Activated naive CD8-positive, alpha-beta T cell (primary cell): ENCODE measurements around the gene SORCS2.

ENCODE experiments used
- H3K27ac Mint-ChIP-seq: one replicate; pipeline ENCODE4 v1.8.0; 2021; ENCODE audit warnings: mixed read lengths
- H3K27me3 Mint-ChIP-seq: one replicate; pipeline ENCODE4 v1.8.0; 2021; ENCODE audit warnings: mixed read lengths
- H3K36me3 Mint-ChIP-seq: one replicate; pipeline ENCODE4 v1.8.0; 2021; ENCODE audit warnings: mixed read lengths
- H3K4me1 Mint-ChIP-seq: one replicate; pipeline ENCODE4 v1.8.0; 2021; ENCODE audit warnings: low read depth, mixed read lengths
- H3K4me3 Mint-ChIP-seq: one replicate; pipeline ENCODE4 v1.8.0; 2021; ENCODE audit warnings: mild to moderate bottlenecking, mixed read lengths
- H3K9me3 Mint-ChIP-seq: one replicate; pipeline ENCODE4 v1.8.0; 2021; ENCODE audit warnings: low read depth, mixed read lengths

The SORCS2 gene

GRCh38 chr4:7278071-7278765, 85.9 kb downstream of the SORCS2 start:
- no peak overlapping the region for H3K4me3 Mint-ChIP-seq
- no peaks in the 10 kb centered on the region for H3K36me3 Mint-ChIP-seq
- H3K27me3 Mint-ChIP-seq: no peaks in the 10 kb centered on the region
- H3K27ac Mint-ChIP-seq: no peak overlapping the region
- H3K9me3 Mint-ChIP-seq: no peaks in the 10 kb centered on the region
- H3K4me1 Mint-ChIP-seq: no peaks in the 10 kb centered on the region

- Mint-ChIP-seq H3K4me1 (no peaks in the 10 kb centered on the region), H3K4me3 (no peak overlapping the region)
Observed at GRCh38 chr4:7278981-7279380, 86.6 kb downstream of the SORCS2 start.

GRCh38 chr4:7279902-7280301, 87.6 kb downstream of the SORCS2 start:
- Mint-ChIP-seq H3K27me3 (no peaks in the 10 kb centered on the region), H3K4me1 (no peaks in the 10 kb centered on the region), H3K4me3 (no peak overlapping the region), H3K9me3 (no peaks in the 10 kb centered on the region), H3K27ac (no peak overlapping the region), H3K36me3 (no peaks in the 10 kb centered on the region)

More at GRCh38 chr4:7278981-7279380, 86.6 kb downstream of the SORCS2 start:
- H3K27ac Mint-ChIP-seq: no peak overlapping the region
- H3K36me3 Mint-ChIP-seq: no peaks in the 10 kb centered on the region
- H3K9me3 Mint-ChIP-seq: no peaks in the 10 kb centered on the region
- H3K27me3 Mint-ChIP-seq: no peaks in the 10 kb centered on the region

GRCh38 chr4:7280926-7281690, 88.8 kb downstream of the SORCS2 start:
- no peaks in the 10 kb centered on the region for H3K4me1 Mint-ChIP-seq

GRCh38 chr4:7281691-7282665, 89.6 kb downstream of the SORCS2 start:
- no peaks in the 10 kb centered on the region for H3K9me3 Mint-ChIP-seq
- no peak overlapping the region for H3K27ac Mint-ChIP-seq
- H3K4me3 Mint-ChIP-seq: no peak overlapping the region
- H3K27me3 Mint-ChIP-seq: peaks cover 2% of the 10 kb centered on the region
- no peaks in the 10 kb centered on the region for H3K36me3 Mint-ChIP-seq
- no peaks in the 10 kb centered on the region for H3K4me1 Mint-ChIP-seq

More at GRCh38 chr4:7280926-7281690, 88.8 kb downstream of the SORCS2 start:
- Mint-ChIP-seq H3K36me3 (no peaks in the 10 kb centered on the region), H3K4me3 (no peak overlapping the region), H3K27ac (no peak overlapping the region), H3K9me3 (no peaks in the 10 kb centered on the region), H3K27me3 (no peaks in the 10 kb centered on the region)

GRCh38 chr4:7282786-7283440, 90.6 kb downstream of the SORCS2 start:
- Mint-ChIP-seq H3K9me3 (no peaks in the 10 kb centered on the region), H3K4me3 (no peak overlapping the region), H3K27me3 (peaks cover 2% of the 10 kb centered on the region), H3K36me3 (no peaks in the 10 kb centered on the region), H3K4me1 (no peaks in the 10 kb centered on the region), H3K27ac (no peak overlapping the region)

GRCh38 chr4:7285244-7286094, 93.1 kb downstream of the SORCS2 start:
- H3K36me3 Mint-ChIP-seq: no peaks in the 10 kb centered on the region
- H3K9me3 Mint-ChIP-seq: no peaks in the 10 kb centered on the region
- no peak overlapping the region for H3K4me3 Mint-ChIP-seq
- no peak overlapping the region for H3K27ac Mint-ChIP-seq
- peaks cover 2% of the 10 kb centered on the region for H3K27me3 Mint-ChIP-seq
- no peaks in the 10 kb centered on the region for H3K4me1 Mint-ChIP-seq

- H3K27ac Mint-ChIP-seq: no peak overlapping the region
Observed at GRCh38 chr4:7286170-7286569, 93.8 kb downstream of the SORCS2 start.

GRCh38 chr4:7286798-7287197, 94.5 kb downstream of the SORCS2 start:
- H3K36me3 Mint-ChIP-seq: no peaks in the 10 kb centered on the region
- no peak overlapping the region for H3K27ac Mint-ChIP-seq
- H3K4me1 Mint-ChIP-seq: no peaks in the 10 kb centered on the region
- H3K9me3 Mint-ChIP-seq: no peaks in the 10 kb centered on the region
- no peak overlapping the region for H3K4me3 Mint-ChIP-seq
- peaks cover 2% of the 10 kb centered on the region for H3K27me3 Mint-ChIP-seq

More at GRCh38 chr4:7286170-7286569, 93.8 kb downstream of the SORCS2 start:
- Mint-ChIP-seq H3K9me3 (no peaks in the 10 kb centered on the region), H3K4me3 (no peak overlapping the region), H3K27me3 (peaks cover 2% of the 10 kb centered on the region), H3K36me3 (no peaks in the 10 kb centered on the region), H3K4me1 (no peaks in the 10 kb centered on the region)

GRCh38 chr4:7287274-7287917, 95.1 kb downstream of the SORCS2 start:
- H3K4me1 Mint-ChIP-seq: no peaks in the 10 kb centered on the region
- peaks cover 2% of the 10 kb centered on the region for H3K27me3 Mint-ChIP-seq
- H3K36me3 Mint-ChIP-seq: no peaks in the 10 kb centered on the region
- no peaks in the 10 kb centered on the region for H3K9me3 Mint-ChIP-seq
- H3K27ac Mint-ChIP-seq: no peak overlapping the region
- H3K4me3 Mint-ChIP-seq: no peak overlapping the region

- Mint-ChIP-seq H3K4me3 (no peak overlapping the region), H3K36me3 (no peaks in the 10 kb centered on the region), H3K9me3 (no peaks in the 10 kb centered on the region), H3K4me1 (no peaks in the 10 kb centered on the region), H3K27me3 (peaks cover 2% of the 10 kb centered on the region), H3K27ac (no peak overlapping the region)
Observed at GRCh38 chr4:7287918-7288280, 95.6 kb downstream of the SORCS2 start.

GRCh38 chr4:7288751-7289523, 96.6 kb downstream of the SORCS2 start:
- Mint-ChIP-seq H3K4me1 (no peaks in the 10 kb centered on the region), H3K9me3 (no peaks in the 10 kb centered on the region), H3K4me3 (no peak overlapping the region), H3K36me3 (no peaks in the 10 kb centered on the region), H3K27me3 (peaks cover 2% of the 10 kb centered on the region), H3K27ac (no peak overlapping the region)

- Mint-ChIP-seq H3K9me3 (no peaks in the 10 kb centered on the region), H3K27me3 (peaks cover 2% of the 10 kb centered on the region), H3K4me3 (no peak overlapping the region), H3K36me3 (no peaks in the 10 kb centered on the region), H3K27ac (no peak overlapping the region), H3K4me1 (no peaks in the 10 kb centered on the region)
Observed at GRCh38 chr4:7289589-7289988, 97.3 kb downstream of the SORCS2 start.
